ENCODE data around the gene POU3F1.

- TF ChIP-seq POLR2A (IDR thresholded peaks at IDR 0.05; ENCODE audit: low read length) = no peak
- no peak for TF ChIP-seq GATA1 (IDR thresholded peaks at IDR 0.05; ENCODE audit: low read depth, low read length)
Measured at GRCh38 chr1:38074302-38074677, 27.7 kb upstream of the POU3F1 start.
